Midbrain (tissue), 1 donor: ENCODE measurements around the gene COQ6.
"Not testable (repeated sequence)": the region's sequence is repeated elsewhere in the genome, so short reads cannot be mapped to it uniquely, and the experiment has no call there.

Experiments
- DNase-seq: peaks from one replicate; lab custom pipeline; 2025; lab: John Stamatoyannopoulos, UW

COQ6 gene

DNA sequence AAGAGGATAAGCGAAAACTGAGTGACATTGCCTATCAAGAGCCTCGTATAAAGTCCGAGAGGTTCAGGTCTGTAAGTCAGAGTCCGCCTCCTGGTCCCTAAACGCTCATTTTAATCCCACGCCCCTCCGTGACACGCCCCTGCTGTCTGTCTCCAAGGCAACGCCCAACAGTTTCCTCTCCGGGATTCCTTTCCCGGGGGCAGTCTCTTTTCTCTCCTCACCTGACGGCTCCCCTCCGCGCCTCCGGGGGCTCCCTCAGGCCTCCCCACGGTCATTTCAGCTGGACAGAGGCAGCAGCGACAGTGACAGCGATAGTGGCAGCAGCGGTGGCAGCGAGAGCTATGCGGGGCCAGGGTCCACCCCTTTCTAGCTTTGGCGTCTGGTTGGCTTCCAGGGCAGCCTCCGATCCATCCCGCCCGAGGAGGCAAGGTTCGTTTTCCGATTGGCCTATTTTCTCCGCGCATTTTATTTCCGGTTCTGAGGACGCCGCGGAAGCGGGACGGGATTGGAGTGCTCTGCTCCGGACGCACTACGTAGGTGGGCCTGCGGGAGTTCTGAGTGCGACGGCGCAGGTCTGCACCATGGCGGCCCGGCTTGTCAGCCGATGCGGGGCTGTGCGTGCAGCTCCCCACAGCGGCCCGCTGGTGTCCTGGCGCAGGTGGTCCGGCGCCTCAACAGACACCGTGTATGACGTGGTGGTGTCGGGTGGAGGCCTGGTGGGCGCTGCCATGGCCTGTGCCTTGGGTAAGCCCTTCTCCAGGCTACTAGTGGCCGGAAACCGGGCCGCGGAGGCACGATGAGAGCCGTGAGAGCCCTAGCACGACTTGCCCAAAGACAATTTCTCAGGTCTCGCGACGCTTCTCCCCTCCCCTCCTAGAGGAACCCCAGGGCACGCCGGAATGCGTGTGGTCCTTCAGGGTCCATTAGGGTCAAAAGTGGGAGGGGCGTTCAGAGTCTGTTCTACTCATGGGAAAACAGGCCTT, at the start of gene COQ6, which contains the start of gene FAM161B:
COQ6 (plus strand) TSS at position 551 of the 983 bp plus-strand sequence; CDS start at position 582, 31 bp downstream.
FAM161B (minus strand) TSS at position 343 of the 983 bp plus-strand sequence; CDS start at position 275, 68 bp downstream.
- DNase-seq: peak; percentile 98

DNA sequence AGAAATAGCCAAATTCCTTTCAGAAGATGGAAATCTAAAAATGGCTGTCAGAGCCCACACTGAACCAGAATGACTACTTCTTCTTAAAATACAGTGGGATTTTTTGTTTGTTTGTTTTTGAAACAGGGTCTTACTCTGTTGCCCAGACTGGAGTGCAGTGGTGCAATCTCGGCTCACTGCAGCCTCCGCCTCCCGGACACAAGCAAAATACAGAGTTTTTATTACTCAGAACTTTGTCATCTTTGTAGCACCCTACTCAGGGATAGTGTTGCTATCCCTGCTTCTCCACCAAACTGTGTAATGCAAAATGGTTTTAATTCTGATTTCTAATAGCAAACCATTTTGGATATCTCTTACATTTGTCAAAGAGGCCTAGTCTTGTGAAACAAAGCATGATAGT, 47.1 kb upstream of the COQ6 start:
- no peak for DNase-seq

- no peak for DNase-seq
These were observed 40.4 kb upstream of the COQ6 start for GRCh38 chr14:73909681-73910080.

DNA sequence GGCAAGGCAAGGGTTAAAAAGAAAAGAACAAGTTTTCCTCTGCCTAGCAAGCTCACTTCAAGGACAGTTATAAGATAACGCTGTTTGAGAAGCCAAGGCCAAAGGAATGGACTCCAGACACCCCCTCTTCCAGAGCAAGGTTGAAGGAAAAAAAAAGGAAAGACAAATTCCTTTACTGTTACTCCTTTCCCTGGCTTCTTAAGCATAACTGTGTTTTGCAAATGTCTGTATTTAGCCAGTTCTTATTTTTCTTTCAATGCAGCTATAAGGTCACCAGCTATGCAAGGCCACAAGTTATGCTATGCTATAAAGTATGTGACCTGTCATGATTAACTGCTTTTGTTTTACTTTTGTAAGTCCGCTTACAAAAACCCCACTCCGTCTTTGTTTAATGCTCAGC, 36.8 kb upstream of the COQ6 start:
- no peak for DNase-seq

DNA sequence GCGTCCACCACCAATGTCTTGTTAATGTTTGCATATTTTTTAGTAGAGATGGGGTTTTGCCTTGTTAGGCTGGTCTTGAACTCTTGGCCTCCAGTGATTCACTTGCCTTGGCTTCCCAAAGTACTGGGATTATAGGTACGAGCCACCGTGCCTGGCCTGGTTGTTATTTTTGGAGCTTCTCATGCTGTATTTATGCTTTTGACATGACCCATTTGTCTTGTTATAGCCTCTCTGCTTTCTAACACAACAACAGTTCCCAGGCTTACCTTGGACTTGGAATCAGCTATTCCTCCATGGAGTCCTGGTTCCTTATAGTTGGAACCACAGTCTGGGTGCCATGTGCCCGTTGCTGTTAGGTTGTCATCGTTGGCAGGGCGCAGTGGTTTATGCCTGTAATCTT, 33.8 kb upstream of the COQ6 start:
- no peak for DNase-seq

- not testable (repeated sequence) for DNase-seq
These were observed 30.6 kb upstream of the COQ6 start for GRCh38 chr14:73919457-73919856.

GRCh38 chr14:73924337-73924736, 25.8 kb upstream of the COQ6 start:
- no peak for DNase-seq

GRCh38 chr14:73935666-73936065, 14.4 kb upstream of the COQ6 start:
- no peak for DNase-seq

DNA sequence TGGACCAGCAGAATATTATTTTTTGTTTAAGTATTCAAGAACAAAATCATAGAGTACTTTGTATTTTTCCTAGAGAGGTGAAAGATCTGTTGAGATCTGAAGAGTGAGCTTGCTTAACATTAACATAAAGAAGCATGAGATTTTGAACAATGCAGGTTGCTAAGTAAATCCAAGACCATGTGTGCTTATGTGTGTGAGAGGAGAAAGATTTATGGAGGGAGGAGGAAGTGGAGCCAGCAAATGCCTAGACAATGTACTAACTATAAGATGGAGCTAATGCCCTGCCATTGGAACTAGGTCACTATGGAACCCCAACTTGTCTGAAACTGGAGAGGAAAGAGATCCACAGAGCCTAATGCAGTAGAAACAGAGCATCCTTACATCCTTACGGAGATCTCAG, 13.6 kb upstream of the COQ6 start:
- DNase-seq: no peak

DNA sequence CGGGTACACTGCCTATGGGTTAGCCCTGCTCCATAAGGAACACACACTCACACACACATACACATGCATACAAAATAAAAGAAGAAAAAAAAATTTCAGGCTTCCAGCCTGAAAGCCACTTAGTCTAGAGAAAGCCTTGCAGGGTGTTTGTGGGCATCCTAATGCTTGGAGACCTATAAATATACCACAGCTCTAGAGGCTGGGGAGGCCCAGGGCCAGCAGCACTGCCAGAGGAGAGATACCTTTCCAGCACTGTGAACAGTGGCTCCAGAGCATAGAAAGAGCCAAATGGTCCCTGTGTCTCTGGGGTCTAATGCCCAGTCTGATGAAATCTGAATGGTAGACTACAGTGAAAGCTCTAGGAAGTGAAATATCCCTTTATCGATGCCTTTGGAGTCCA, 13.1 kb upstream of the COQ6 start:
- no peak for DNase-seq

DNA sequence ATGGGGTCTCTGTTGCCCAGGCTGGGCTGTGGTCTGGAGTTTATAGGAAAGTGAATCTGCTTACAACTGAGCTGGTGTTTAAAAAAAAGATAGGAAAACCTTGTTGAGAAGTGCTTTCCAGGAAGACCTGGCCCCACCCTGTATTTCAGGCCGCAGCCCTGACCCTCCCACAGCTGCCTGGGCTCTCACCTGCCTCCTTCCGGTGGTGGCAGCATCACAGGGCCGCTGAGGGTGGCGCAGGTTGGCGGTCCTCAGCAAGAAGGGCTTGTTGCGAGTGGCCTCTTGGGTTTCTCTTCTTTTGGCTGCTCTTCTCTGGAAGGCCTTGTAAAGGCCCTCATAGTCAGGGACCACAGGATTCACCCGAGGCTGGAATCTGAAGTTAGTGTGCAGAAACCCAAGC, 7.9 kb upstream of the COQ6 start:
- no peak for DNase-seq

GRCh38 chr14:73943083-73943482, 7.0 kb upstream of the COQ6 start:
- DNase-seq: no peak

- DNase-seq: no peak
These were observed 5.5 kb upstream of the COQ6 start for GRCh38 chr14:73944432-73945158.

DNA sequence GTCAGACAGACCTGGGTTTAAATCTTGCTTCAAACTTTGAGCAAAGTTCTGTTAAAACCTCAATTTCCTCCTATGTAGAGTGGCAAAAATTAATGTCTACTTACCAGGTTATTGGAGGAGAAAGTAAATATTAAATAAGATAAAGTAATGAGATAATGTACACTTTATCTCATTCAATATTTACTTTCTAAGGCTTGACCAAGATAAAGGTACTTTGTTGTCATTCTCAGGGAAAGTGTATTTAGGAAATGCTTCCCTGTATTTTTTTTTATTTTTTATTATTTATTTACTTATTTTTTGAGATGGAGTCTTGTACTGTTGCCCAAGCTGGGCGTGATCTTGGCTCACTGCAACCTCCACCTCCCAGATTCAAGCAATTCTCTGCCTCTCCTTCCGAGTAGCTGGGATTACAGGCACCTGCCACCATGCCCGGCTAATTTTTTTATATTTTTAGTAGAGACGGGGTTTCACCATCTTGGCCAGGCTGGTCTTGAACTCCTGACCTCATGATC, 4.9 kb upstream of the COQ6 start:
- no peak for DNase-seq

- DNase-seq: no peak
These were observed 3.6 kb downstream of the COQ6 start for GRCh38 chr14:73953731-73954130.

GRCh38 chr14:73955674-73956073, 5.6 kb downstream of the COQ6 start:
- no peak for DNase-seq

DNA sequence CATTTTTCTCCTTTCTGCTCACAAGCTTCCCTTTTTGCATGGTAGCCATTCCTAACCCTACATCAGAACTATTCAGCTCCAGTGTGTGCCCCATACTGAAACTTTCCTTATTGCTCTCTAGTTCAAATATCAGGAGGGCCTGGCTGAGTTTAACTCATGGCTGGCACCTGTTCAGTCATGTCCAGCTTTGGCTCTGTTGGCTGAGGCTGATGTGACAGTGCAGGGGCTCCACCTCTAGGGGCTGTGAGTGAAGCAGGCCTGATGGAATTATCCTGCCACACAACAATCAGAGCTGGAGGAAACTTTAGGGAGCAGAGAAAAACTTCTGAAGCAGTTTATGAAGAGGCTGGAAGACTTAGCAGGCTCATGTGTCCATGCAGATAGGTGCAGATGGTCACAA, 8.5 kb downstream of the COQ6 start:
- DNase-seq: no peak

DNA sequence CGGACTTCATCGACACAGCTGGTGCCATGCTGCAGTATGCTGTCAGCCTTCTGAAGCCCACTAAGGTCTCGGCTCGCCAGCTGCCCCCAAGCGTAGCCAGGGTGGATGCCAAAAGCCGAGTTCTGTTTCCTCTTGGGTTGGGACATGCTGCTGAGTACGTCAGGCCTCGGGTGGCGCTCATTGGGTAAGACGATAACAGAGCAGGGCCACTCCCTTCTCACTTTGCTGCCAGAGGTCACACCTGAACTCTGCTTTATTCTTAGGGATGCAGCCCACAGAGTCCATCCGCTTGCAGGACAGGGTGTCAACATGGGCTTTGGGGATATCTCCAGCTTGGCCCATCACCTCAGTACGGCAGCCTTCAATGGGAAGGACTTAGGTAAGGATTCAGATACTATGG, 11.1 kb downstream of the COQ6 start:
- no peak for DNase-seq

DNA sequence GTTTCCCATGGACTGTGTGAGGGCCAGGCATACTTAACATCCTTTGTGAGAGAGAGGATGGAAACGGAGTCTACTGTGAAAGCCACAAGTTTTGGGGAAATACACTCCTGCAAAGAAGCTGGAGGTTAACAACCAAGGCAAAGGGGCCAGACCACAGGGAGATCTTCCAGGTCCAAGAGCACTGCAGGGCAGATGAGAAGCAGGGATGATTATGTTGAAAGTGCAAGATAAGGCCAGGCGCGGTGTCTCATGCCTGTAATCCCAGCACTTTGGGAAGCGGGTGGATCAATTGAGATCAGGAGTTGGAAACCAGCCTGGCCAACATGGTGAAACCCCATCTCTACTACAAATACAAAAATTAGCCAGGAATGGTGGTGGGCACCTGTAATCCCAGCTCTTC, 15.1 kb downstream of the COQ6 start:
- DNase-seq: no peak

DNA sequence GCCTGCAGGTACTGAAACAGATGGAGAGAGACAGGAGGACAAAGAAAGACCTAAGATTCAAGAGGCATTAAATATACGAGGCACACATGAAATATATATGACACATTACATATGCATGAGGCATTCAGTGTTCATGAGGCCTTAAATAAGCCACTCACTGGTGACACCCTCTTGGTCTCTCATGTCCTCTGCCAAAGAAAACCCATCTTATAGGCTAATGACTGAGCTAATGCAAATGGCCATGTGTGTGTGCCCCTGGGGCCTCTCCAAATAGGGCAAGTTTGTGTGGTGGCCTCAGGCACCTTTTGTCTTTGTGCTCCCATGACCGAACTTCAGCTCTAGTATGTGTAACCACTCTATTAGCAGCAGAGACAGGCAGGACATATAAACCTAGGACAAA, 18.8 kb downstream of the COQ6 start:
- no peak for DNase-seq

DNA sequence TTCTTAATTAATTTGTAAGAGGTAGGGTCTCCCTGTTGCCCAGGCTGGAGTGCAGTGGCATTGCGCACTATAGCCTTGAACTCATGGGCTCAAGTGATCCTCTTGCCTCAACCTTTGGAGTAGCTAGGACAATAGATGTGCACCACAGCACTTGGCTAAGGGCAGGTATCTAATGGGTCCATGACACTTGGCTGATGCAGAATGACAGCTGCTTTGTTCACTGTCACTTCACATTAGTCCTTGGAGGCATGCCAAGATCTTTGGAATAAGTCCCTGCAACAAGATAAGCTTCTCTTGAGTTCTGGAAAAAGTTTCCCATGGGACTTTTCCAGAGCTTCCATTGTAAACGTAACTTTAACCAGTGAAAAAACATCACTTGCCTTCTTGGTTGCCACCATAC, 23.4 kb downstream of the COQ6 start:
- no peak for DNase-seq

- DNase-seq: no peak
These were observed 26.0 kb downstream of the COQ6 start for GRCh38 chr14:73976125-73976524.

DNA sequence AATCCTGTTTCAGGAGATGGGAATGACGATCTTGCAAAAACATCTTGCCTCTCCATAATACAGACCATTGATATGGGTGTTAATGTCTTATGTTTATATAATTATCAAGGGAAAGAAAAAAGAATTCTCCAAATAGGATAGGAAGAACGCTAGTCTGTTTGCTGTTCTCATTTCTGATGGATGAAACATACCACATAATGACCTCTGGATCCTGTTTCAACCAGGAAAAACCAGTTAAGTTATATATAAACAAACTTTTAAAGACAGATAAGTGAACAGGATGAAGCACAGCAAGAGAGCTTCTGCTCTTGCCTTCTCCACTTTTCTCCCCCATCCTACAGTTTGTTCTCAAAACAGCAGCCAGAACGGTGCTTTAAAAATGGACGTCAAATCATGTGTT, 27.8 kb downstream of the COQ6 start:
- DNase-seq: no peak
